ENCODE data around the gene PLPP2. TPM values are rescaled to one million over a fixed set of nuclear protein-coding genes. Genes with fewer than 3 reads are reported as not detected.

PLPP2 gene
- total RNA-seq, 1 donor from 2014 or later = 5.7 TPM

DNA sequence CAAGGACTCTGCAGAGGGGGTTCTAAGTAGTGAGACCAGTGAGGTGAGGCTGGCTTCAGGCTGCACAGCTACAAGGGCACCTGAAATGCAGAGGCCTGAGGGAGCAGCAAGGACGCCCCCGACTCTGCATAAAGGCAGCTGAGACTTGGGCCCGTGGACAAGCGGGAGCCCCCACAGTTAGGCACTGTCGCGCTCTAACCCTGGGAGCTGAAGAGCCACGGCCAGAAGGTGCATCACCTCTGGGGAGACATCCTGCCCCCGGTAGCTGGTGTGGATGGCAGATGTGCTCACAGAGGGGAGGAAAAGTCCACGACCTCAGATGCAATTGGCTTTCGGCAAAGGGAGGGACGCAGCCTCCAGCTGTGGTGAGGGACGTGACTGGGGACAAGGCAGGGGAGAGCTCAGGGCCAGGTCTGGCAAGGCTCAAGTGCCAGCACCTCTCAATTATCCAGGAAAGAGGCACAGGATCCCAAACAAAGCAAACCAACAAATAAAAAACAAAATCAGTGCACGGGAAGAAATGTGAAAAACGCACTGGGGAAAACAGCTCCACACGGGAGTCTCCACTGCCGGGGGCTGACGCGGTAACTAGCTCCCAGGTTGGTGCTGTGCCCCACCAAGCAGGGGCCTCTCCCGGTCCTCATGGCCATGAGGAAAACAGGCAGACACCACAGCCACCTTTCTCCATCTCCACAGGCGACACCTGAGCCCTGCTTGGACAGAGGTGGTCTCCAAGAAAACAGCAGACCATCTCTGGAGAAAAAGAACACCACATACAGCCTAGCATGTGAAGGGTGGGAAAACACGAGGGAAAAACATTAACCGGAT lies 23.0 kb upstream of the PLPP2 start:
- Histone ChIP-seq H3K27ac (peak overlapping the region; percentile 73), H3K27me3 (no peaks in the 10 kb centered on the region), H3K9me3 (no peaks in the 10 kb centered on the region), H3K36me3 (peaks cover 45% of the 10 kb centered on the region), H3K4me3 (no peak overlapping the region), H3K4me1 (no peaks in the 10 kb centered on the region)
- TF ChIP-seq, protein P1, sequence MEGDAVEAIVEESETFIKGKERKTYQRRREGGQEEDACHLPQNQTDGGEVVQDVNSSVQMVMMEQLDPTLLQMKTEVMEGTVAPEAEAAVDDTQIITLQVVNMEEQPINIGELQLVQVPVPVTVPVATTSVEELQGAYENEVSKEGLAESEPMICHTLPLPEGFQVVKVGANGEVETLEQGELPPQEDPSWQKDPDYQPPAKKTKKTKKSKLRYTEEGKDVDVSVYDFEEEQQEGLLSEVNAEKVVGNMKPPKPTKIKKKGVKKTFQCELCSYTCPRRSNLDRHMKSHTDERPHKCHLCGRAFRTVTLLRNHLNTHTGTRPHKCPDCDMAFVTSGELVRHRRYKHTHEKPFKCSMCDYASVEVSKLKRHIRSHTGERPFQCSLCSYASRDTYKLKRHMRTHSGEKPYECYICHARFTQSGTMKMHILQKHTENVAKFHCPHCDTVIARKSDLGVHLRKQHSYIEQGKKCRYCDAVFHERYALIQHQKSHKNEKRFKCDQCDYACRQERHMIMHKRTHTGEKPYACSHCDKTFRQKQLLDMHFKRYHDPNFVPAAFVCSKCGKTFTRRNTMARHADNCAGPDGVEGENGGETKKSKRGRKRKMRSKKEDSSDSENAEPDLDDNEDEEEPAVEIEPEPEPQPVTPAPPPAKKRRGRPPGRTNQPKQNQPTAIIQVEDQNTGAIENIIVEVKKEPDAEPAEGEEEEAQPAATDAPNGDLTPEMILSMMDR (IDR thresholded peaks at IDR 0.05) = no peak
- ATAC-seq (no peak), DNase-seq (peak; percentile 60)
- intact Hi-C loops (cut with DNase I) = no loop called here

DNA sequence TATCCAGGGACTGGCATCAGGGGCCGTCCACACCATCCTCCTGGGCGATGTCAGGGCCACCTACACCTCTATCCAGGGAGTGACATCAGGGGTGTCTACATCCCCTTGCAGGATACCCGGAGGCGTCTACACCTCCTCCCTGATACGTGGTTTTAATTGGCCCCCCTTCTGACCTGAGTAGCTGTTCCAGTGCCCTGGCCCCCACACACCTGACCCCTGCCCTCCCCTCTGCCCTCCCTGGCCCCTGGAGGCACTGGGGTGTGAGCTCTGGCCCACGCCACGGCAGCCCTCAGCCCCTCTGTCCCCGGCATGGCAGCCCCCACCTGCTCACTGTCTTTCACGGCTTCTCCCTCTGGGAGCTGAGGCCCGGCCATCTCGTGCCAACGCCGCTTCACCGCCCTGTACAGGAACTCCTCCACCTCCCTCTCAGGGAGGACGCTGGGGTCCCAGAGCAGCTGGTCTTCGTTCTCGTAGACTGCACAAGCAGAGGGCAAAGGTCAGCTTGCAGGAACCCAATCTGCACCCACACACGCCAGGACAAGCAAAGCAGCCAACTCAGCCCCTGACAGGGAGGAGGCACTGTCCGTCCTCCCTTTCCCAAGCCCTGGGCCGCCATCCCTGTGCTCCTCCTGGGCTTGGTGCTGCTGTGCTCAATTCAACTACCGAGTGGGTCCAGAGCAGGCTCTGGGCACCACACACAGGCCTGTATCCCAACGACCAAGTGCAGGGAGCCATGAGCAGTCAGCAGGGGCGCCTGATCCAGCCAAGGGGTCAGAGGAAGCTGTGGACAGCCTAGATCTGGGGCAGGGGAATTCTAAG lies 22.2 kb upstream of the PLPP2 start:
- peaks cover 52% of the 10 kb centered on the region for H3K36me3 ChIP-seq
- no peaks in the 10 kb centered on the region for H3K4me1 ChIP-seq
- DNase-seq (peak; percentile 64), ATAC-seq (no peak)
- no peak overlapping the region for H3K4me3 ChIP-seq
- H3K27ac ChIP-seq = peak overlapping the region; percentile 73
- H3K27me3 ChIP-seq = no peaks in the 10 kb centered on the region
- intact Hi-C loops (cut with DNase I) = no loop called here
- TF ChIP-seq, protein P1 (IDR thresholded peaks at IDR 0.05) = no peak
- H3K9me3 ChIP-seq = no peaks in the 10 kb centered on the region

DNA sequence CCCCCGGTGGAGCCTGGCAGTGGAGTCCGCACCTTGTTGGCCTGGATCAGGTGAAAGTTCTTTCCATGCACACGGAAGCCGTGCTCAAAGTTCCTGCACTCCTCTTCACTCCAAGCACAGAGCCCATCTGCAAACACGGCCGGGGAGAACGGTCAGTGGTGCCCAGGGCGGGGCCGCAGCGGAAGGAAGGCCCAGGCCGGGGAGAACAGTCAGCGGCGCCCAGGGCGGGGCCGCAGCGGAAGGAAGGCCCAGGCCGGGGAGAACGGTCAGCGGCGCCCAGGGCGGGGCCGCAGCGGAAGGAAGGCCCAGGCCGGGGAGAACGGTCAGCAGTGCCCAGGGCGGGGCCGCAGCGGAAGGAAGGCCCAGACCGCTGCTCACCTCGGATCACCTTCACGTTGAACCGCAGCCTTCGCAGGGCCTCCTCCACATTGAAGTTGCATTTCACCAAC lies 20.6 kb upstream of the PLPP2 start:
- Histone ChIP-seq H3K4me3 (peak overlapping the region; percentile 49), H3K36me3 (peaks cover 63% of the 10 kb centered on the region), H3K27me3 (no peaks in the 10 kb centered on the region), H3K27ac (peak overlapping the region; percentile 86), H3K4me1 (no peaks in the 10 kb centered on the region), H3K9me3 (no peaks in the 10 kb centered on the region)
- intact Hi-C loops (cut with DNase I) = no loop called here
- ATAC-seq (peak; percentile 43), DNase-seq (peak; percentile 66)
- TF ChIP-seq, protein P1 (IDR thresholded peaks at IDR 0.05) = no peak

DNA sequence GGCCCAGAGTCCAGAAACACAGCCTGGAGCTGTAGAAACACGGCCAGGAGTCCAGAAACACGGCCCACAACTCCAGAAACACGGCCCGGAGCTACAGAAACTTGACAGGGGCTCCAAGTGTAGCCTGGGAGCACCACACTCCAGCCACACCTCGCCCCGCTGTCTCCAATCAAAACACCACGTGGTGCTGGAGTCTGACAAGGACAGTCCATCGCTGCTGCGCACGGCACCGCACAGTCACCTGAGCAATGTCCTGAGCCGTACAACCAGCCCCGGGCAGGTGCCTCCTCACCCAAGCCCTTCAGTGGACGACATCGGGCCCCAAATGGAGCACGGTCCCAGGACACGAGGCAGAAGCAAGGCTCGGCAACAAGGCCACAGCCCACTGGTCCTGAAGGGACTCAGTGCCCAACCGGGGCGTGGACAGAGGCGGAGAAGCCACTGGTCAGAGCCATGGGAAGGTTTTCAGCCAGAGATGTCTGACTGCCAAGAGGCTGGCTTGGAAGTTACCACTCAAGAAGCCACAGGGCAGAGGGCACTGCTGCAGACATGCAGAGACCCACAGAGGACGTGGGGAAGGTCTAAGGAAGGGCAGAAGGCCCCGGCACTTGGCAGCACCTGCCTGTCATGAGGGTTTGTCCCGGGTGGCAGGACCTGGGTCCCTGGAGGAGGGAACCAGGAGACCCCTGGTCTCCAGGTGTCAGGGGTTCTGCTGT lies 19.7 kb upstream of the PLPP2 start:
- intact Hi-C loops (cut with DNase I) = no loop called here
- Histone ChIP-seq H3K4me1 (no peaks in the 10 kb centered on the region), H3K9me3 (no peaks in the 10 kb centered on the region), H3K27ac (peak overlapping the region; percentile 86), H3K27me3 (no peaks in the 10 kb centered on the region), H3K4me3 (peak overlapping the region; percentile 49), H3K36me3 (peaks cover 64% of the 10 kb centered on the region)
- DNase-seq (peak; percentile 54), ATAC-seq (no peak)
- TF ChIP-seq, protein P1 (IDR thresholded peaks at IDR 0.05) = no peak

DNA sequence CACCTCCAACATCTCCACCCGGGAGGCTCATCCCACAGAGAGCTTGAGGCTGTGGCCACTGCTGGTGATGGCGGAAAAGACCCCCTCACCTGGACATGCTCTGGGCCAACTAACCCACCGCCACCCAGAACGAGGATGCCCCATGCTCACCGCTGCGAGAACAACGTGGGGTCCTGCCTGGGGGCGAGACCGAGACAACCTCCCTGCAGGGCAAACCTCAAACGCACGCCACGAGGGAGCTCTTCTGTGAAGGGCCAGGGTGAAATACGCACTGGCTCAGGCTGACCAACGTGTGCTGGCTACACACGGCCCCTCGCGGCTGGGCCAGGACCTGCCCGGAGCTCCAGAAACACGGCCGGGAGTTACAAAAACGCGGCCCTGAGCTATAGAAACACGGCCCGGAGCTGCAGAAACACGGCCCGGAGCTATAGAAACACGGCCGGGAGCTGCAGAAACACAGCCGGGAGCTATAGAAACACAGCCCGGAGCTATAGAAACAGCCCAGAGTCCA lies 19.0 kb upstream of the PLPP2 start:
- DNase-seq (peak; percentile 56), ATAC-seq (no peak)
- Histone ChIP-seq H3K4me1 (no peaks in the 10 kb centered on the region), H3K4me3 (peak overlapping the region; percentile 49), H3K36me3 (peaks cover 68% of the 10 kb centered on the region), H3K27ac (peak overlapping the region; percentile 86), H3K9me3 (no peaks in the 10 kb centered on the region), H3K27me3 (no peaks in the 10 kb centered on the region)
- intact Hi-C loops (cut with DNase I) = no loop called here
- TF ChIP-seq, protein P1 (IDR thresholded peaks at IDR 0.05) = no peak

Measured in upper lobe of right lung (tissue), 1 donor.